ENCODE measurements around the gene LRRC8E.

DNA sequence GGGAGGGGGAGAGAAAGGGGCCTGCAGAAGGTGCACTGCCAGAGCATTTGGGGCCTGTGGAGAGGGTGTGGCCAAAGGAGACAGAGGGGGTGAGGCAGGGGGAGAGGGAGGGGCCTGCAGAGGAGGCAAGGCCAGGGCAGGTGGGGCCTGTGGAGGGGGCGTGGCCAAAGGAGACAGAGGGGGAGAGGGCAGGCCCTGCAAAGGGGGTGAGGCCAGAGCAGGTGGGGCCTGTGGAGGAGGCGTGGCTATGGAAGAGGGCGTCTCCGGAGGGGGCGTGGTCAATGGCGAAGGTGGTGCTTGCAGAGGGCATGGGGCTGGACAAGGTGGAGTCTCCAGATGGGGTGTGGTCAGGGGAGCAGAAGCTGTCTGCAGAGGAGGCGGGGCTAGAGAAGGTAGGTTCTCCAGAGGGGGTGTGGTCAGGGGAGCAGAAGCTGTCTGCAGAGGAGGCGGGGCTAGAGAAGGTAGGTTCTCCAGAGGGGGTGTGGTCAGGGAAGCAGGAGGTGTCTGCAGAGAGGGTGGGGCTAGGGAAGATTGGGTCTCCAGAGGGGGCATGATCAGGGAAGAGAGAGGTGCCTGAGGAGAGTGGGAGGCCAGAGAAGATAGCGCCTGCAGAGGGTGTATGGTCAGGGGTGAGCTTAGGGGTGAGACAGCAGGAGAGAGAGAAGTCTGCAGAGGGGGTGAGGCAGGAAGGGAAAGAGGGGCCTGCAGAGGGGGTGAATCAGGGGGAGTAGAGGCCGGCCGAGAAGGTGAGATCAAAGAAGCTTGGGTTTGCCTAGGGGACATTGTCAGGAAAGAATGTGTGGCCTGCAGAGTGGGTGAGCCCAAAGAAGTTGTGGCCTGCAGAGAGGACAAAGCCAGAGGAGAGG is 17.5 kb upstream of the LRRC8E start:
- TF ChIP-seq CTCF (conservative IDR thresholded peaks at IDR 0.05), result no peak
- TF ChIP-seq EZH2 (IDR thresholded peaks at IDR 0.05; ENCODE audit: low read depth), result no peak
